ENCODE measurements around the gene VPS54.
"Not testable (repeated sequence)": the region's sequence is repeated elsewhere in the genome, so short reads cannot be mapped to it uniquely, and the experiment has no call there.

The VPS54 gene

DNA sequence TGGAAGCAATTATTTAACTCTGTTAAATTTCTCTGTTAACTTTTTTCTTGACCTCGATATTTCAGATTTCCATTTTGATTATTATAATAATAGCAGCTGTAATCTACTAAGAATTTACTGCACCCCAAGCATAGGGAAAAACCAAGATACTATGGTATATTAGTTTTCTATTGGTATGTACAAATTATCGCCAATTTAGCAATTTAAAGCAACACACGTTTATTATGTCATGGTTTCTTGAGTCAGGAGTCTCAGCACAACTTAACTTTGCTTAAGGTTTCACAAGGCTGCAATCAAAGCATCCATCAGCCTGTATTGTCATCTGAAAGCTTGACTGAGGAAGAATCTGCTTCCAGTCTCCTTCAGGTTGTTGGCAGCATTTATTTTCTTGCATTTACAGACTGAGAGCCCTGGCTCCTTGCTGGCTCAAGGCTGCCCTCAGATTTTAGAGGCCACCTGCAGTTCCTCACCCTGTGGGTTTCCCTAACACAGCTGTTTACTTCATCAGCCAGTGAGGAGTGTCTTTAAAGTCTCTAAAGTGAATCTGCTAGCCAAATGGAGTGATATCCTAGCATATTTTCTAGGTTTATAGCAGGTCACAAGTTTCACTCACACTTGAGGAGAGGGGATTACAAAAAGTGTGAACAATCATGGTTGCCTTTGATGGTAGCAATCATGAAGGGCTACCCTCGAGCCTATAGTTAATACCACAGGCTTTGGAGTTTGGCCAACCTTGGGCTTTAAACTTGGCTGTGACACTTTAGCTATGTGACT lies 4.4 kb upstream of the VPS54 start:
- no peak for DNase-seq

DNA sequence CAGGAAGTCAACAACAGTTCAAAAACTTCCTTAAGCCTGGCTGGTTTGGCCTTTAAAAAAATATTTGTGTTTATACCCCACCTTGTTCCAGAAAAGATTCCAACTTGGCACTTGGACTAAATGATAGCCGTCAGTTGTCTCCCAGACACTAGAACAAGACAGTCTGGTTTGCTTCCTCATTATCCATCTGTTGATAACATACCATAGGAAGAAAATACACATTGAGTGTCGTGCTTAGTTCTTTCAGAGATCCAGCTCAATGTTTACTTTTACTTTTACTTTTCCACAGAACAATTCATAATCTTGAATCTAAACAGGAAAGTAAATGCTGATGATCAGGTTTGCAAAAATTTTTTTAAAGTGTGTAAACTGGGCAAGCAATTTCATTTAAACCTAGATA lies 2.4 kb upstream of the VPS54 start:
- peak; percentile 33 for DNase-seq

DNA sequence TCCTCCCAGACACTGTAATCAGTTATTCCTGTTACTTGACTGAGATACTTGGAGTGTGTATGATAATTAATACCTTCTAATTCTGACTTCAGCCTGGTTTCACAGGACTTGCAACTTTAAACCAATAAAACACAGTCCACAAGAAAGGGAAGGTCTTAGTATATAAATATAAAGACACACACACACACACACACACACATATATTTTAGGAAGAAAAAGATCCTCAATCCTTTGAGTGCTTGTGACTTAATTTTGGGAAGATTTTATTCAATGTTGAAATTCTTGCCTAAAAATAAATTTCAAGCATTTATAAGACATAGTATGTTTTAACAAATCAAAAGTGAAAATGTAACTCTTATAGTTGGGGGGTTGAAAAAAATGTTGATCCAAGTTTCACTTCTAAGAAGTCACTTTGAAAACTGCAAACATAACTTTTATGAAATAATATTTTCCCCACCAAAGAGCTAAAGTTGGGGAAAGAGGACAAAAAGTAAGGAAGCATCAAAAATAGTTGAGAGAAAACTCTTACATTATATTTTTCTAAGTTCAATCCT lies 824 bp upstream of the VPS54 start:
- no peak for DNase-seq

DNA sequence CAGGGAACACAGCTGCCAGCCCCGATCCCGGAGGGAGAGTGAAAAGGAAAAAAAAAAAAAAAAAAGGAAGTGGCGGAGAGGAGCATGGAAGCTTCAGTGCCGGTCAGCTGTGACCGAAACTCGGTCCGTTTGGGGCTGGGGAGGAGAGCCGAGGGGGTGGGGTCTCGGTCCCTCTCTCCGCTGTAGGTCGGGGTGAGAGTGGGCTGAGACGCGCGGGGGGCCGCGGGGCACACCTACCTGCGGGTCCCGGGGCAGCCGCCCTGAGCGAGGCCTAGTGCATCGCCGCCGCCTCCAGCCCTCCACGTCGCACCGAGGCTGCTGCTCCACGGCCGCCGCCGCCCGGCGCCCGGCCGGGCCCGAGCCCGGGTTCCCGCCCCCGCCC lies 536 bp downstream of the VPS54 start:
- peak; percentile 40 for DNase-seq

DNA sequence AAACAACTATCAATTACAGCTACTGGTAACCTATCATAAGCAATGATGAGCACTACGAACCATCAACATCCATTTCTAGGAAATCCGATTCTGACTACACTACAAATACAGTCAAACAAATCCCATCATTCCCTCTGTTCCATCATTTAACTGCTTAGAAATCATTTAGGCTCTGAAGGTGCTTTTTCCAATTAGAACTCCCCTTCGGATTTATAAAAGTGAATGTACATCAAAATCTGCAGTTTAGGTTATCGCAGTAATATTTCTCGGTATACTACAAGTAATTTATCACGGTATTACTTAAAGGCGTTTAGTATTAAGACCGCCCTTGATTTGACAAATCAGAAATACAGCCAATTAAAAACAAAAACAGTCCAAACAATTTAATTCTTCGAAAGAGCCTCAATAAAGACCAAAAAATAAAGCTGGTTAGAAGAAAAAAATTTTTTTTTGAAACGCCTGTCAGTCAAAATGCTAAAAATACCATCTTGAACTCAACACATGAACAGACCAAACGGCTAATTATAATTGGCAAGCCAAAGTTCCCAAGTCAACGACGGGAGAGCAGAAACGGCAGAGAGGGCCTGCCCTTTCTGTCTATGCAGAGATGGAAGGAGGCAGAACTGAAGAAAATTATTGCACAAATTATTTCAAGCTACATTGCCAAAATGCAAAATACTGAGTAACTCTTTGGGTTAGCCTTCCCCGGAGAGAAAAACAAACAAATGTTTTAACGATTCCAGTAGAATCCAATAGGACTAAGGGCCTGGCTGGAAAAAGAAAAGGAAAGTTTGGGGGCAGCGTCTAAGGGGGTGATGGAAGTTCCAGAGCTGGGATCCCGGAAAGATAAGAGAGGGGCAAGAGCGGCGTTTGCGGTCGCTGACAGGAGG lies 1.2 kb downstream of the VPS54 start:
- DNase-seq: peak; percentile 57

DNA sequence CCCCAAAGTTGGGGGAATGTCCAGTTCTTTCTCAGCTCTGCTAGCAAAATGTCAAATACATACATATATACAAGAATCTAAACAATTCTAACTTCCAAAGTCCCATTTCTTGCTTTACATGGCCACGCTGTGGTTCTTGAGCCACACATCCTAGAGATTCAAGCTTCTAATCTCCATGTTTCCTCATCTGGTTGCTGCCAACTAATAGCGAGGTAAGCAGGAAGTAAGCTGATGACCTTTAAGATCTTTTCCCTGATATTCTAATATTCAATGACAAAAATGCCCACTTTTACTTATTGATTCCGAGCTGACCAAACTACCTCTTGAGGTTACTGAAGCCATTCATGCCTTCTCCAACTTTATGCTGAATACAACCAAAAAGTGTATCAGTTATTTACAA lies 3.3 kb downstream of the VPS54 start:
- DNase-seq: no peak

DNA sequence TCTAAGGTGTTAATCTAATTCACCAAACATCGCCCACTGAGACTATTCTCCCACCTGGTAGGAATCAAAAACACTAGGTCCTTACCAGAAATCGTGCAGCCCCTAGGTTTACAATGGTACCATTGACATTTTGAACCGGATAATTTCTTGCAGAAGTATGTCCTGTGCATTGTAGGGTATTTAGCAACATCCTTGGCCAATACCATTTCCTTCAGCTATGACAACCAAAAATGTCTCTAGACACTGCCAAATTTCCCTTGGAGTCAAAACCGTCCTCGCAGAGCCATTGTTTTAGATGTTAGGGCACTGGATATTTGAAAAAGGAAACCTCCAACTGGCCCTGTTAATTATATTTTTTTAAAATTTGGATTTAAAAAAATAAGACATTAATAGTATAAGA lies 3.8 kb downstream of the VPS54 start:
- no peak for DNase-seq

DNA sequence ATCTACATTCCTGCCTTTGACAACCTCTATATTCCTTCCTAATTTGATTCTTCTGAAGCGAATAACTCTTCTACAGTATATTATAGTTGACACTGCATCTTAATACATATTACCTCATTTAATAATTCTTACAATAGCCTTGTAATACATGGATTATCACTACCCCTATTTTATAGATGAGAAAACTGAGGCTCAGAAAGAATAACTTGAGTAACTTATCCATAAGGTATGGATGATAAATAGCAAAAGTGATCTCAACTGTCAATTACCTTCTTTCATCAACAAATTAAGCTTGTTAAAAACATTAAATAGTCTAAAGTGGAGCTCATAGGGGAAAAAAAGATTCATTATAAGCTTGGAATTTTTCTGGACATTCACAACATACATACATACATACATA lies 4.6 kb downstream of the VPS54 start:
- no peak for DNase-seq

DNA sequence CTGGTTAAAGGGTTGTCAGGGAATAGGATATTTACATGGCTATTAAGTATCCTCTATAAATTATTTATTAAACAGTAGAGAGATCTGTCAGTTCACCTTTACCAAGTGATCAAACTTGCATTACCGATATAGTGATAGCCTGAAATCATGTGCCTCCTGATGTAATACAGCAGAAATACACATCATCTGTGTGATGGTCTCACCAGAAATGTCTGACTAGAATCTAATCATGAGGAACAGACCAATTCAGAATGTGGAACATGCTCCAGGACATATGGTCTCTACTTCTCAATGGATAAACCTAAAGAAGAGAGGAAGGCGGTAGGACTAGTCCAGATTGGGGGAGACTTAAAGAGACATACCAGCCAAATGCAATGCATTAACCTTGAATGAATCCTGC lies 6.2 kb downstream of the VPS54 start:
- no peak for DNase-seq

DNA sequence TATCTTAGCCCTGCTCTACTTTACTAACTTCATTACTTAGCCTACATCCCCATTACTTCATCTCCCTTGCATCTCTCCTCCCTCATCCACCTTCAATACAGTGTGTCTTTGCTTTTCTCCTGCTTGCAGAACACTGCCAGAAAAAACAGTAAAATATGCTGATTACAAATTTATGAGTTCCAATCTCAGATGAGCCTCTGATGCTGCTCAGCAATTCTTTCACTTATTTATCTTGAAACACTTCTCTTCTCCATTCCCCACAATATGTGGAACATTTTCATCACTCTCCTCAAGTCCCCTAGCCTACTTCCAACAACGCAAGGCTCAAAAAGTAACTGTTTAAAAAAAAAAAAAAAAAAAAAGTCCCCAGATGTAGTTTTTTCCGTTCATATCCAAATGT lies 7.1 kb downstream of the VPS54 start:
- no peak for DNase-seq

DNA sequence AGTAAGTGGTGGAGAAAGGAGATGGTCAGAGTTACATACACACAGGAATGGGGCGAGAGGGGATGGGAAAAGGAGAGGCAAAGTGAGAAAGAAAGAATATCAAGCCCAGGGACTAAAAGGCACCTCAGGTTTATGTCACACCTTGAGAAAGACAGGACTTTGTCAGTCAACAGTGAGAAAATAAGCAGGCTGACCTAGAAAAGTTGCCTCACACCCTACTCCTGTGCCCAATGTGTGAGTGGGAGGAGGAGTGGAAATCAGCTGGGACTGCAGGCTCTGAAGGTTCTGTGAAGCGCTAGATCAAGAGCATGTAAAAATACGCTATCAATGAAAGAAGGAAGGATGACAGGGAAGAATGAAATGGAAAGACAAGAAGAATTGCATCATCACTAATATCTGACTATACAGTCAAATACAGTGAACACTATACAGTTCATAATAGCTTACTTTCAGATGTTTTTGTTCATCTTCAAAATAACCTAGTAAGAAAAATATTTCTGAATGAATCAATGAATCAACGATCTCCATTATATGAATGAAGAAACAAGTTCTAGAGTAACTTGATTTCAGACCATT lies 10.7 kb downstream of the VPS54 start:
- no peak for DNase-seq

DNA sequence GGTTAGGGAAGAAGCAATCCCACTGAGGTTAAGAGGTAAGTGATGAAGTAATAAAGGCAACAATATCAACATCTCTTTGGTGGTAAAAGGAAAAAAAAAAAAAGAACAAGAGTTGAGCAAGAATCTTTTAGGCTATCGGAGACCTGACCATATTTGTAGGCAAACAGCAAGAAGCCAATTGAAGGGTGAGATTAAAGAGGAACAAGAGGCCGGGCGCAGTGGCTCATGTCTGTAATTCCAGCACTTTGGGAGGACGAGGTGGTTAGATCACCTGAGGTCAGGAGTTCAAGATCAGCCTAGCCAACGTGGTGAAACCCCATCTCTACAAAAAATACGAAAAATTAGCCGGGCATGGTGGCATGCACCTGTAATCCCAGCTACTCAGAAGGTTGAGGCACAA lies 11.3 kb downstream of the VPS54 start:
- no peak for DNase-seq

DNA sequence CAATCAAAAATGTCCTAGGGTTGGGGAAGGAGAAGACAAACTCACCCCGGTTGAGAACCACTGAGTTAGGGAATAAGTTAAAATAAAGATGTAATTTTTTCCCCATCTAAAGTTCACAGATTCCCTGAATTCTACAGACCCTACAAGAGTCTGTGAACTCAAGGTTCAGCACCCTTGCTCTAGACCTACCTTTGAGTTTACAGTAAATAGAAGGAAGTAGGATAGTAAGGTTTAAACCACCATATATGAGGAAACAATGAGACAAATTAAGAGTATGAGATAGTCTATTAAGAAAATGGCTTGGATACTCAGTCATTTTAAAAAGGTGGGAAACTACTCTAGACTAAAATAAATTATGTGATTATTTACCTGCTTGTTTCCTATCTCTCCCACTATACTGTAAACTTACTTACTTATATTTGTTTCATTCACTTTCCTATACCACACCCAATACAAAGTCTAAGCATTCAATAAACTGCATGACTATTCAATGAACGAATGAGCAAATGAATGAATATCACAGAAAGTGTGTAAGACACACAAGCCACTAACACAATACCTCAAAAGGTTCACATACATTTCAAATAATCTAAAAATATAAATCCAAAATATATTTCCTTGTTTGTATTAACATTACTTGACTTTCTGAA lies 13.4 kb downstream of the VPS54 start:
- DNase-seq: no peak

DNA sequence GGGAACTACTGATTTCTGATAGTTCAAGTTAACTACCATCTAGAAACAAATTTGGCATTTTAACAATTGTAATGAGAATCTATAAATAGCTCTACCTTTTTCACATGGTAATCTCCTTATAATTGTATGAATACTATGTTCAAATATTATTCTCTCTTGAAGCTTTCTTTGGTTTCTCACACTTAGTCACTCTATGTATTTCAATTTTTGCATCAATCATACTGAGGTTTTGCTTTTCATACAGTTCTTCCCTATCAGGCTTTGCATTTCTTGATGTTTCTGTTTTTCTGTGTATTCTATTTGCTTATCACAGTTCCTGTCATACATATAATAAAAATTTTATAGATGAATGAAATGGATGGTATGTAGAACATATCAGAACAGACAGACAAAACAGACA lies 16.0 kb downstream of the VPS54 start:
- no peak for DNase-seq

DNA sequence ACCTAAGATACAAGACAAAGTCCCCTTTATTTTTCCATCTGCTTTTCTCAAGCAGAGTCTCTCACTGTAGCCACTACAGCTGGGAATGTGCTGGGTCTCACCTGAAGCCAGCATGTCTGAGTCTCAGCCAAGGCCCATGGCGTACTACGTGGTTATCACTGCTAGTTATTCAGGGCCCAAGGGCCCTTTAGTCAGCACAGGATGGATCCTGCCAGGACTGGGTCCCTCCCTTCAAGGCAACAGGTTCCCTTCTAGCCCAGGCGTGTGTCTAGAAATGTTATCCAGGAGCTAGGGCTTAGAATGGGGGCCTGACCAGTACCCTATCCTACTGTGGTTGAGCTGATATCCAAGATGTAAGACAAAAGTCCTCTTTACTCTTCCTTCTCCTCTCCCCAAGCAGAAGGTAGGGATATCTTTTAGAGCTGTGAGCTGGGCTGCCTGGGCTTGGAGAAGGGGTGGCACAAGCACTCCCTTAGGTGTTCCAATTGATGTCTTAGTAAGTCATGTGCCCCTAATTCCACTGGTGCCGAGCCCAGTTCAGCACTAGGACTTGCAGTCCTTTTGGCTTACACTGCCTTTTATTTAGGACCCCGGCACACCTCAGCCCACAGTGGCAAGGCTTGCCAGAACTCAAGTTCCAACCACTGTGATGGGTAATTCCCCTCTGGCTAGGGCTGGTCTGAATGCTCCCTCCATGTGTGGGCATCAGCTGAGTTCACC lies 17.7 kb downstream of the VPS54 start:
- DNase-seq: no peak

DNA sequence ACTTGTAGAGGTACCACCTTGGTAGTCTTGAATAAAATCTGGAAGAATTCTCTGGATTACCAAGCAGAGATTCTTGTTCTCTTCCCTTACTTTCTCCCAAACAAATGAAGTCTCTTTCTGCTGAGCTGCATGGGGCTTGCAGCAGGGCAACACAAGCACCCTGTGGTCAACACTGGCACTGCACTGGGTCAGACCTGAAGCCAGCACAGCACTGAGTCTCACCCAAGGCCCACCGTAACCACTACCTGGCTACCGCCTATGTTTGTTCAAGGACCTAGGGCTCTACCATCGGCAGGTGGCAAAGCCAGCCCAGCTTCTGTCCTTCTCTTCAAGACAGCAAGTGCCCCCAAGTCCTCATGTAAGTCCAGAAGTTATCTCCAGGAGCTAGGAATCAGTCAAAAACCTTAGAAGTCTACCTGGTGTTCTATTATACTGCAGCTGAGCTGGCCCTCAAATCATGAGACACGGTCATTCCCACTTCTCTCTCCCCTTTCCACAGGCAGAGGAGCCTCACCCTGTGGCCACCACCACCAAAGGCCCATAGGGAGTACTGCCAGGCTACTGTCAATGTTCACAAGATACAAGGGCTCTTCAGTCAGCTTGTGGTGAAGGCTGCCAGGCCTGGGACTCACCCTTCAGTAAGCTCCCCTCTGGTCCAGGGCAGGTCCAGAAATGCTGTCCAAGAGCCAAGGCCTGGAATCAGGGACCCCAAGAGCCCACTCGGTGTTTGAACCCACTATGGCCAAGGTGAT lies 18.4 kb downstream of the VPS54 start:
- DNase-seq: no peak

DNA sequence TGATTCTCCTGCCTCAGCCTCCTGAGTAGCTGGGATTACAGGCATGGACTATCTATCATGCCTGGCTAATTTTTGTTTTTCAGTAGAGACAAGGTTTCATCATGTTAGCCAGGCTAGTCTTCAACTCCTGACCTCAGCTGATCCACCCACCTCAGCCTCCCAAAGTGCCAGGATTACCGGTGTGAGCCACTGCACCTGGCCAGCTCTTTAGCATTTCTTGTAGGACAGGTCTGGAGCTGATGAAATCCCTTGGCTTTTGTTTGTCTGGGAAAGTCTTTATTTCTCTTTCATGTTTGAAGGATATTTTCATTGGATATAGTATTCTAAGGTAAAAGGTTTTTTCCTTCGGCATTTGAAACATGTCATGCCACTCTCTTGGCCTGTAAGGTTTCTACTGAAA lies 20.2 kb downstream of the VPS54 start:
- DNase-seq: no peak

DNA sequence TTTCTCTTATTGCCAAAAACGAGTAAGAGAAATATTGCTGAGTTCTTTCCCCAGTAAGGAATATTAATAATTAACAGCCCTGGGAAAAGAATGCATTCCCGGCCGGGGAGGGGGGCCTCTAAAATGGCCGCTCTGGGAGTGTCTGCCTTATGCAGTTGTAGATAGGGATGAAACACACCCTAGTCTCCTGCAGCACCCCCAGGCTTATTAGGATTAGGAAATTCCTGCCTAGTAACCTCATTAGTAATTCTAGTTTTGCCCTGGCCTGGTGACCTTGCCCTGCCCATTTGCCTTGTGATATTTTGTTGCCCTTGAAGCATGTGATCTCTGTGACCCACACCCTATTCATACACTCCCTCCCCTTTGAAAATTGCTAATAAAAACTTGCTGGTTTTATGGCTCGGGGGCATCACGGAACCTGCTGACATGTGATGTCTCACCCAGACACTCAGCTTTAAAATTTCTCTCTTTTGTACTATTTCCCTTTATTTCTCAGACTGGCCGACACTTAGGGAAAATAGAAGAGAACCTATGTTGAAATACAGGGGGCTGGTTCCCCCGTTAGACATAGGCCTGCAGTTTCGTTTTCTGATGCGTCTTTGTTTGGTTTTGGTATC lies 22.5 kb downstream of the VPS54 start:
- not testable (repeated sequence) for DNase-seq

DNA sequence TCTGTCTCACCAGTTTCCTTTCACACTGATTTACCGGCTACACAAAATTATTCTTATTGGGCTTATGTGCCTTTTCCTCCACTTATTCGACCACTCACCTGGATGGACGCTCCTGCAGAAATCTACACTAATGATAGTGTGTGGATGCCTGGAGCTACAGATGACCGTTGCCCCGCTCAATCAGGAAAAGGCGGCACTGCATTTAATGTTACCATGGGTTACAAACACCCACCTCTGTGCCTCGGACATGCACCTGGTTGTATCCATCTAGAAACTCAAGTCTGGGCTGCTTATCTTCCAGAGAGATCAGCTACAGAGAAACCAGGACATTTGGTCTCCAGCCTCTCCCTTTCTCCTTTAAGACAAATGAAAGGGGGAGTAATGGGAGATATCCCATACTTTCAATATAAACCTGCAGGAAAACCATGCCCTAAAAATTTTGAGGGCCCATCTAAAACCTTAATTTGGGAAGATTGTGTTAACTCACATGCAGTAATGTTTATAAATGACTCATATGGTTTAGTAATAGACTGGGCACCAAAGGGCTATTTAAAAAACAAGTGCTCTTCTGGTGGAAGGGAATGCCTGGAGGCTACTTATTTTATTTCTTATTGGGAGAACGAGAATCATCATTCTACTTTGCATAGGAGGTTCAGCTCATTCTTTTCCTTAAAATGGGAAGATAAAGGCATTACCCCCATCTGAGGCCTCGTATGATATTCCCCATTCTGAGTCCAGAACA lies 24.7 kb downstream of the VPS54 start:
- DNase-seq: not testable (repeated sequence)

DNA sequence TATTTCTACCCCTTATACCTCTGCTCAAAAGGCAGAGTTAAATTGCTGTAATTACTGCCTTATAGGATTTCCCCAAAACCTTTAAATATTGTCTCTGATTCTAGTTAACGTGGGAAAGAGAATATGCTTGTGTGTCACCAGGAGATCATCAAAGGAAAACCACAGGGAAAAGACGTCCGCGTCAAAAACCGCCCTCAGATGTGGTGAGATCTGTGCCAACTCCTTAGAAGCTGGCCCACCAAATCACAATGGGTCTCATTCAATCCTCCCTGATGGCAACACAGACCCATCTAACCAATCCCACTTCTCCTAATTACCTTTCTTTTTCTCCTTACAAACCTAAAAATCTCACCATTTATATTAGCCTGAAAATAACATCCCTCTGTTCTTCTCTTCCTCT lies 25.4 kb downstream of the VPS54 start:
- DNase-seq: no peak

All from hematopoietic multipotent progenitor cell treated with erythropoietin and hydrocortisone succinate and interleukin-3 and kit ligand, for 8 days (in vitro differentiated cells).